ENCODE results near the gene ZNF497.

Gene ZNF497

DNA sequence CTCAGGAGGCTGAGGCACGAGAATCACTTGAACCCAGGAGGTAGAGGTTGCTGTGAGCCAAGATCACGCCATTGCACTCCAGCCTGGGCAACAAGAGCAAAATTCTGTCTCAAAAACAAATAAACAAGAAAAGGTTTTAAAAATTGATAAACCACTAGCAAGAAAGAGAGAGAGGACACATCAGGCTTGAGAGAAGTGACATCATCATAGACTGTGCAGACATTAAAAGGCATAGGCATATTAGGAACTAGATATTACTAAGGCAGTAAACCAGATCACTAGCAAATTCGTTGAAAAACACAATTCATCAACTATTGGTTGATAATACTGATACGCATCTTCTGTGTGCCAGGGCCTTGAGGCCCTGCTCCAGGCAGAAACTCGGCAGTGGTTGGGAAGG, 17.0 kb downstream of the ZNF497 start:
- no peak for TF ChIP-seq YY1 (IDR thresholded peaks at IDR 0.05; ENCODE audit: low read depth)
- TF ChIP-seq, protein P1, sequence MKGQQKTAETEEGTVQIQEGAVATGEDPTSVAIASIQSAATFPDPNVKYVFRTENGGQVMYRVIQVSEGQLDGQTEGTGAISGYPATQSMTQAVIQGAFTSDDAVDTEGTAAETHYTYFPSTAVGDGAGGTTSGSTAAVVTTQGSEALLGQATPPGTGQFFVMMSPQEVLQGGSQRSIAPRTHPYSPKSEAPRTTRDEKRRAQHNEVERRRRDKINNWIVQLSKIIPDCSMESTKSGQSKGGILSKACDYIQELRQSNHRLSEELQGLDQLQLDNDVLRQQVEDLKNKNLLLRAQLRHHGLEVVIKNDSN (IDR thresholded peaks at IDR 0.05), result no peak
- TF ChIP-seq ZBTB7A (IDR thresholded peaks at IDR 0.05; ENCODE audit: low read depth), result no peak
- no peak for TF ChIP-seq CREB1 (IDR thresholded peaks at IDR 0.05; ENCODE audit: low read depth)
- TF ChIP-seq MAX (IDR thresholded peaks at IDR 0.05), result no peak
- no peak for TF ChIP-seq REST (IDR thresholded peaks at IDR 0.05; ENCODE audit: low read depth)
- TF ChIP-seq NFIC (IDR thresholded peaks at IDR 0.05), result no peak
- TF ChIP-seq EGR1 (IDR thresholded peaks at IDR 0.05), result no peak
- TF ChIP-seq CEBPB (IDR thresholded peaks at IDR 0.05), result no peak
- TF ChIP-seq FOXM1 (IDR thresholded peaks at IDR 0.05; ENCODE audit: borderline replicate concordance, low read depth), result no peak
- TF ChIP-seq RAD21 (IDR thresholded peaks at IDR 0.05; ENCODE audit: low read depth), result no peak
- TF ChIP-seq TCF12 (IDR thresholded peaks at IDR 0.05; ENCODE audit: low read depth), result no peak
- no peak for TF ChIP-seq EP300 (IDR thresholded peaks at IDR 0.05; ENCODE audit: borderline replicate concordance)
- no peak for TF ChIP-seq TEAD4 (IDR thresholded peaks at IDR 0.05)

DNA sequence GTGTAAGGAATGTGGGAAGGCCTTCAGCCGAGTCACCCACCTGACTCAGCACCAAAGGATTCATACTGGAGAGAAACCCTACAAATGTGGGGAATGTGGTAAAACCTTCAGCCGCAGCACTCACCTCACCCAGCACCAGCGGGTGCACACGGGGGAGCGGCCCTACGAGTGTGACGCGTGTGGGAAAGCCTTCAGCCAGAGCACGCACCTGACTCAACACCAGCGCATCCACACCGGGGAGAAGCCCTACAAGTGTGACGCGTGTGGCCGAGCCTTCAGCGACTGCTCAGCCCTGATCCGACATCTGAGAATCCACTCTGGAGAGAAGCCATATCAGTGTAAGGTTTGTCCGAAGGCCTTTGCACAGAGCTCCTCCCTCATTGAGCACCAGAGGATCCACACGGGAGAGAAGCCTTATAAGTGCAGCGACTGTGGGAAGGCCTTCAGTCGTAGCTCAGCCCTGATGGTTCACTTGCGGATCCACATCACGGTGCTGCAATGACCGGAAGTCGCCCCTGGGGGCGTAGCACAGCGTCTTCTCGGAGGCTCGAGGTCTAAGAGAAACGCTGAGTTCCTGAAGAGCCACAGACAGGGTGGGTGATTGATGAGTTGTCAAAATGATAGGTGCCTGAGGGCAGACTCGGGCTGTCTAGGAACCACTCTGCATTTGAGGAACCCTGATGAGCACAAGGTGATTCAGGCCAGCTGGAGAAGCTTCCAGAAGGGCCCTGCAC, 23.6 kb downstream of the ZNF497 start:
- TF ChIP-seq TAF1 (IDR thresholded peaks at IDR 0.05; ENCODE audit: low read depth) (no peak), ZBTB7A (IDR thresholded peaks at IDR 0.05; ENCODE audit: low read depth) (no peak), RAD21 (IDR thresholded peaks at IDR 0.05; ENCODE audit: low read depth) (no peak)
- TF ChIP-seq, protein P1 (IDR thresholded peaks at IDR 0.05), result no peak

GRCh38 chr19:58338336-58338735, 24.2 kb downstream of the ZNF497 start:
- TF ChIP-seq RAD21 (IDR thresholded peaks at IDR 0.05; ENCODE audit: low read depth) (no peak), YY1 (IDR thresholded peaks at IDR 0.05; ENCODE audit: low read depth) (no peak), EP300 (IDR thresholded peaks at IDR 0.05; ENCODE audit: borderline replicate concordance) (no peak), FOXM1 (IDR thresholded peaks at IDR 0.05; ENCODE audit: borderline replicate concordance, low read depth) (no peak), NFIC (IDR thresholded peaks at IDR 0.05) (no peak), MAX (IDR thresholded peaks at IDR 0.05) (no peak), CEBPB (IDR thresholded peaks at IDR 0.05) (no peak), TCF12 (IDR thresholded peaks at IDR 0.05; ENCODE audit: low read depth) (no peak), REST (IDR thresholded peaks at IDR 0.05; ENCODE audit: low read depth) (no peak), CREB1 (IDR thresholded peaks at IDR 0.05; ENCODE audit: low read depth) (no peak), ZBTB7A (IDR thresholded peaks at IDR 0.05; ENCODE audit: low read depth) (no peak), EGR1 (IDR thresholded peaks at IDR 0.05) (no peak), TAF1 (IDR thresholded peaks at IDR 0.05; ENCODE audit: low read depth) (no peak), TEAD4 (IDR thresholded peaks at IDR 0.05) (no peak)
- TF ChIP-seq, protein P1 (IDR thresholded peaks at IDR 0.05), result no peak

DNA sequence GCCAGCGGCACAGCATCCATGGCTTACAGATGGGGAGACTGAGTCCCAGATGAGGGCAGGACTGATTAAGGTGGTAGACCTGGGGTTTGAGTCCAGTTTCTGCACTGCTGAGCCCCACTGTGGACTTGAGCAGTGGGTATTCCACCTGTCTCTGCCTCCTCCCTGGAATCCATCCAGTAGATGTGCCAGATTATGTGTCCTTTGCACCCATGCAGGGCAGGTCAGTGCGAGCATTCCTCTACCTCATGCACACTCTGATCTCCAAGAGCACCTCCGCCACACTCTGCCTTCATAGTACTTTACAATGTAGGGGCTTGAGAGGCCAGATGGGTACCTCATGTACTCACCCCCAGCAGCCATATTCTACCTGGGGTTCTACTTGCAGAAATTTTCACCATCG, 25.7 kb downstream of the ZNF497 start:
- TF ChIP-seq TAF1 (IDR thresholded peaks at IDR 0.05; ENCODE audit: low read depth) (no peak), ZBTB7A (IDR thresholded peaks at IDR 0.05; ENCODE audit: low read depth) (no peak), TCF12 (IDR thresholded peaks at IDR 0.05; ENCODE audit: low read depth) (no peak), EGR1 (IDR thresholded peaks at IDR 0.05) (no peak), TEAD4 (IDR thresholded peaks at IDR 0.05) (no peak), REST (IDR thresholded peaks at IDR 0.05; ENCODE audit: low read depth) (no peak), MAX (IDR thresholded peaks at IDR 0.05) (no peak), FOXM1 (IDR thresholded peaks at IDR 0.05; ENCODE audit: borderline replicate concordance, low read depth) (no peak), NFIC (IDR thresholded peaks at IDR 0.05) (no peak), CREB1 (IDR thresholded peaks at IDR 0.05; ENCODE audit: low read depth) (no peak), EP300 (IDR thresholded peaks at IDR 0.05; ENCODE audit: borderline replicate concordance) (no peak), CEBPB (IDR thresholded peaks at IDR 0.05) (no peak), RAD21 (IDR thresholded peaks at IDR 0.05; ENCODE audit: low read depth) (no peak), YY1 (IDR thresholded peaks at IDR 0.05; ENCODE audit: low read depth) (no peak)
- TF ChIP-seq, protein P1 (IDR thresholded peaks at IDR 0.05), result no peak

All from Ishikawa (cell line).